ENCODE data around the gene C22orf15. TPM values are rescaled to one million over a fixed set of nuclear protein-coding genes. Genes with fewer than 3 reads are reported as not detected.

The C22orf15 gene
- total and polyA plus RNA-seq, 8 donors: 0.58 to 7.8 (median 4.1) TPM

- H3K4me3 ChIP-seq: peak overlapping the region; percentile 89 to 98
- TF ChIP-seq CTCF (IDR thresholded peaks at IDR 0.05): no peak
- DNase-seq (no peak), ATAC-seq (no peak)
- H3K36me3 ChIP-seq: peaks cover 0 to 44% of the 10 kb centered on the region in 2 donors
- H3K27me3 ChIP-seq: no peaks in the 10 kb centered on the region
- intact Hi-C loops (cut with DNase I): no loop called here
- peaks cover 6 to 22% of the 10 kb centered on the region in 2 donors for H3K4me1 ChIP-seq
- no peak overlapping the region for H3K27ac ChIP-seq
- no peaks in the 10 kb centered on the region for H3K9me3 ChIP-seq
These were observed 46.9 kb upstream of the C22orf15 start for GRCh38 chr22:23715806-23716375.

DNA sequence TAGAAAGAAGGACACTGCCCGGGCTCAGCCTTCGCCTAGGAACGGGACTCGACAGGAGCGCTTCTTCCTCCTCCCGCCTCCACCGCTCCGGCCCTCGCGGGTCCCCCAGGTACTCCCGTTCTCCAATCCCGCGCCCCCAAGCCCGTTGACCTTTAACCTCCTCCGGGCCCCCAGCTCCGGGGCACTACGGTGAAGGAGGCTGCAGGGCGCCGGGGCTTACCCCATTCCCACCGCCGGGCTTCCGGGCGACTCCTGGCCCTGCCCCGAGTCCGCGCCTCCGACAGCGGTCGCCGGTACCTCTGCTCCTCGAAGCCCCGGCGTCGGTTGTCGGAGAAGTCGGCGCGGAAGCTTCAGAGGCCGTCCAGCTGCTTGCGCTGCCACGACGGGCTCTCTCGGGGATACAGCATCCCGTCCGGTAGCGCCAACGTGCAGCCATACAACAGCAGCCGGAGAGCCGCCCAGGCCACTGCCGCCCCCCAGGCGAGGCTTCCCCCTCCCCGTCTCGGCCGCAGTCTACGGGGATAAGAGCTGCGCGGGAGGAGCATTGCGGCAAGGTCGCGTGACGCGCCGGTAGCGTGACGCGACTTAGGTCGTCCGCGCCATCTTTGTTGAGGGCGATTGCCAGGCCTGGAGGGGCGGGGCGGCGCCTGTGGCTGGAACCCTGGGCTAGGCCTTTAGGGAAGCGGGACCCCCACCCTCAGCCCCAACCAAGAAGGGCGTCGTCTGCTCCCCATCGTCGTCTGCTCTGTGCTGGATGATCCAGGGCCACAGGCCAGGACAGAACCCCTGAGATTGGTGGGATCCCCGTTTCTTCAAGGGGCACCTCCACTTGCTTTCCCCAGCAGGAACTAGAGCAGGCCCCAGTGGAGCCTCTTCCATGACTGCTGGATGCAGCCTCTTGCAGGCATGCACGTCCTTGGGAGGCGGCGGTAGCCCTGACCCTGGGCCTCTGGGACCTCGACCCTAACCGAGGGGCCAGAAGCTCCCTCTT is 45.7 kb upstream of the C22orf15 start:
- TF ChIP-seq CTCF (IDR thresholded peaks at IDR 0.05): no peak
- no peaks in the 10 kb centered on the region for H3K27me3 ChIP-seq
- intact Hi-C loops (cut with DNase I): no loop called here
- H3K36me3 ChIP-seq: peaks cover 0 to 32% of the 10 kb centered on the region in 2 donors
- peaks cover 6 to 22% of the 10 kb centered on the region in 2 donors for H3K4me1 ChIP-seq
- no peaks in the 10 kb centered on the region for H3K9me3 ChIP-seq
- DNase-seq (peak; percentile 80 to 96 (median 90)), ATAC-seq (peak; percentile 97)
- H3K4me3 ChIP-seq: peak overlapping the region; percentile 89 to 98
- peak overlapping the region; percentile 59 to 80 for H3K27ac ChIP-seq

DNA sequence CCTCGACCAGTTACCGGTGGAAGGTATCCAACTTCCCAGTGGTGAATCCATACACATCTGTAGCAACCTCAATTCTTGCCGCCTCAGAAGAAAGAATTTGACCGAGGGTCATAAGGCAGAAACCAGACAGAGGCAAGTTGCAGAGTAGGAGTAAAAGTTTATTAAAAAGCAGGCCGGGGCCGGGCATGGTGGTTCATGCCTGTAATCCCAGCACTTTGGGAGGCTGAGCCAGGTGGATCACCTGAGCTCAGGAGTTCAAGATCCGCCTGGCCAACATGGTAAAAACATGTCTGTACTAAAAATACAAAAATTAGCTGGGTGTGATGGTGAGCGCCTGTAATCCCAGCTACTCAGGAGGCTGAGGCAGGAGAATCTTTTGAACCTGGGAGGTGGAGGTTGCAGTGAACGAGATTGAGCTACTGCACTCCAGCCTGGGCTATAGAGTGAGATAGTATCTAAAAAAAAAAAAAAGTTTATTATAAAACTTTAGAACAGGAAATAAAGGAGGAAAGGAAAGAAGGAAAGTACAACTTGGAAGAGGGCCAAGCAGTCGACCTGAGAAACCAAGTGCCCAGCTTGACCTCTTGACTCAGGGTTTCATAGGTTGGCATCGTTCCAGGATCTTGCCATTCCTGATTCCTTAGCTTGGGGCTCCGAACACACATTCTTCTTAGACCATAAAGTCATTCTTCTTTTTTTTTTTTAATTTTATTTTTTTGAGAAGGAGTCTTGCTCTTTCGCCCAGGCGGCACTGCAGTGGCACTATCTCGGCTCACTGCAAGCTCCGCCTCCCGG is 44.2 kb upstream of the C22orf15 start:
- Histone ChIP-seq H3K27me3 (no peaks in the 10 kb centered on the region), H3K4me1 (peaks cover 6 to 22% of the 10 kb centered on the region in 2 donors), H3K27ac (no peak overlapping the region), H3K9me3 (no peaks in the 10 kb centered on the region), H3K4me3 (no peak overlapping the region), H3K36me3 (peaks cover 0 to 17% of the 10 kb centered on the region in 2 donors)
- no peak for TF ChIP-seq CTCF (IDR thresholded peaks at IDR 0.05)
- intact Hi-C loops (cut with DNase I): no loop called here
- DNase-seq: no peak
- no peak for ATAC-seq

GRCh38 chr22:23720855-23721254 is 41.9 kb upstream of the C22orf15 start:
- Histone ChIP-seq H3K27ac (no peak overlapping the region), H3K4me1 (peaks cover 6 to 14% of the 10 kb centered on the region in 2 donors), H3K4me3 (no peak overlapping the region), H3K9me3 (no peaks in the 10 kb centered on the region), H3K36me3 (no peaks in the 10 kb centered on the region), H3K27me3 (no peaks in the 10 kb centered on the region)
- DNase-seq: no peak
- no peak for TF ChIP-seq CTCF (IDR thresholded peaks at IDR 0.05)
- no peak for ATAC-seq
- intact Hi-C loops (cut with DNase I): no loop called here
